Measurements from ENCODE around the gene MIGA2. TPM values are rescaled to one million over a fixed set of nuclear protein-coding genes. Genes with fewer than 3 reads are reported as not detected.

The MIGA2 gene
- total and polyA plus RNA-seq, 2 donors (not counting 1 experiment from before 2014, with no cell fraction given): 62.1 to 78.1 TPM

- TF ChIP-seq CTCF (IDR thresholded peaks at IDR 0.05) (no peak), EZH2 (IDR thresholded peaks at IDR 0.05; ENCODE audit: borderline replicate concordance, insufficient read depth, low read depth, low read length, poor library complexity, severe bottlenecking) (no peak)
- Histone ChIP-seq H3K27ac (ENCODE audit: low read length in 2 of 2) (peak within 1 kb of the TSS; percentile 81 to 85), H3K9me3 (ENCODE audit: control extremely low read depth in 1 of 3, control insufficient read depth in 2 of 3, insufficient read depth in 1 of 3, low read length in 2 of 3) (no peaks in the 10 kb centered on the region), H3K4me1 (ENCODE audit: control insufficient read depth in 2 of 2, insufficient read depth in 2 of 2, low read length in 2 of 2) (peaks cover 12 to 19% of the 10 kb centered on the region in 2 donors), H3K4me3 (ENCODE audit: control extremely low read depth in 1 of 5, extremely low read depth in 1 of 5, insufficient read depth in 1 of 5, low read depth in 2 of 5, low read length in 4 of 5) (peak within 1 kb of the TSS; percentile 92 to 98 (median 95)), H2AFZ (ENCODE audit: insufficient read depth, low read depth, low read length, poor library complexity, severe bottlenecking) (peak within 1 kb of the TSS; percentile 100), H3K27me3 (replicated peaks in 1 of 4; ENCODE audit: control extremely low read depth in 1 of 4, control insufficient read depth in 3 of 4, insufficient read depth in 4 of 4, low read length in 3 of 4) (no peaks in the 10 kb centered on the region), H3K9ac (ENCODE audit: low read length) (peak within 1 kb of the TSS; percentile 86), H3K36me3 (replicated peaks in 1 of 2; ENCODE audit: control extremely low read depth in 1 of 2, control insufficient read depth in 1 of 2, extremely low read depth in 1 of 2, insufficient read depth in 2 of 2, low read length in 1 of 2) (no peaks in the 10 kb centered on the region), H3K4me2 (replicated peaks; ENCODE audit: low read depth, low read length, poor library complexity, severe bottlenecking) (peak within 1 kb of the TSS; percentile 100), H4K20me1 (ENCODE audit: control insufficient read depth, insufficient read depth, low read length, poor library complexity, severe bottlenecking) (no peaks in the 10 kb centered on the region), H3K79me2 (ENCODE audit: control insufficient read depth, insufficient read depth, low read length) (peaks cover 42% of the 10 kb centered on the region)
- peak within 1 kb of the TSS; percentile 96 for H3K27ac Mint-ChIP-seq
- peak within 1 kb of the TSS; percentile 96 for H3K4me3 Mint-ChIP-seq
- peak; percentile 88 for ATAC-seq (ENCODE audit: low read depth)
- H3K27me3 Mint-ChIP-seq: no peaks in the 10 kb centered on the region
- peaks cover 25% of the 10 kb centered on the region for H3K4me1 Mint-ChIP-seq
- CTCF ChIA-PET: interaction anchor here (0.6 to 4.4 kb wide), 5 partner anchors 21 to 498 kb away, joined by 3 to 18 read pairs (median 3); no protein-coding TSS in a partner anchor
- under 1% methylated on average over 67 of the region's 77 CpGs for WGBS (ENCODE audit: insufficient coverage)
- no peaks in the 10 kb centered on the region for H3K9me3 Mint-ChIP-seq (ENCODE audit: insufficient read depth)
- POLR2A ChIA-PET: interaction anchor here (0.6 to 1.1 kb wide), 5 partner anchors 29 to 778 kb away, joined by 3 to 6 read pairs (median 3); partner anchors contain the start of gene DOLPP1
- peak; percentile 96 for DNase-seq
- intact Hi-C loops (cut with micrococcal nuclease): loop anchor here (1.0 to 10.0 kb wide), 10 partner anchors 29 to 944 kb away; partner anchors contain the start of genes ASB6, DOLPP1, GPR107 and IER5L
Measured at GRCh38 chr9:129110740-129111527, 74.5 kb downstream of the MIGA2 start, which contains the start of the genes CRAT and PTPA. CRAT (minus strand) TSS chr9:129110793; CDS start chr9:129110509, 284 bp downstream. PTPA (plus strand) TSS chr9:129111415; CDS start chr9:129111601, 186 bp downstream.

Data from B cell (primary cell).